ENCODE results near the gene GABRA4. TPM values are rescaled to one million over a fixed set of nuclear protein-coding genes. Genes with fewer than 3 reads are reported as not detected.

Gene GABRA4
- total and polyA plus RNA-seq, 2 donors (not counting 1 experiment from before 2014, with no cell fraction given): not detected

- H3K27ac Mint-ChIP-seq: no peak overlapping the region
- Histone ChIP-seq H2AFZ (ENCODE audit: insufficient read depth, low read depth, low read length, poor library complexity, severe bottlenecking) (peak overlapping the region; percentile 51), H3K36me3 (replicated peaks in 1 of 2; ENCODE audit: control extremely low read depth in 1 of 2, control insufficient read depth in 1 of 2, extremely low read depth in 1 of 2, insufficient read depth in 2 of 2, low read length in 1 of 2) (no peaks in the 10 kb centered on the region), H3K4me2 (replicated peaks; ENCODE audit: low read depth, low read length, poor library complexity, severe bottlenecking) (peak overlapping the region; percentile 42), H3K79me2 (ENCODE audit: control insufficient read depth, insufficient read depth, low read length) (no peaks in the 10 kb centered on the region), H3K27me3 (replicated peaks in 1 of 4; ENCODE audit: control extremely low read depth in 1 of 4, control insufficient read depth in 3 of 4, insufficient read depth in 4 of 4, low read length in 3 of 4) (no peaks in the 10 kb centered on the region), H3K4me1 (ENCODE audit: control insufficient read depth in 2 of 2, insufficient read depth in 2 of 2, low read length in 2 of 2) (no peaks in the 10 kb centered on the region), H3K9ac (ENCODE audit: low read length) (peak overlapping the region; percentile 21), H3K9me3 (ENCODE audit: control extremely low read depth in 1 of 3, control insufficient read depth in 2 of 3, insufficient read depth in 1 of 3, low read length in 2 of 3) (peaks cover 0 to 3% (median 0%) of the 10 kb centered on the region in 3 donors), H4K20me1 (ENCODE audit: control insufficient read depth, insufficient read depth, low read length, poor library complexity, severe bottlenecking) (no peaks in the 10 kb centered on the region), H3K4me3 (ENCODE audit: control extremely low read depth in 1 of 5, extremely low read depth in 1 of 5, insufficient read depth in 1 of 5, low read depth in 2 of 5, low read length in 4 of 5) (peak overlapping the region in 1 of 5 experiments; percentile 2), H3K27ac (ENCODE audit: low read length in 2 of 2) (no peak overlapping the region)
- H3K4me3 Mint-ChIP-seq: no peak overlapping the region
- POLR2A ChIA-PET: no interaction called here
- WGBS (ENCODE audit: insufficient coverage): 54% methylated on average over 2 of the region's 2 CpGs
- H3K9me3 Mint-ChIP-seq (ENCODE audit: insufficient read depth): peaks cover 2% of the 10 kb centered on the region
- ATAC-seq (ENCODE audit: low read depth) (no peak), DNase-seq (no peak)
- intact Hi-C loops (cut with micrococcal nuclease): no loop called here
- CTCF ChIA-PET: no interaction called here
- no peaks in the 10 kb centered on the region for H3K27me3 Mint-ChIP-seq
- TF ChIP-seq EZH2 (IDR thresholded peaks at IDR 0.05; ENCODE audit: borderline replicate concordance, insufficient read depth, low read depth, low read length, poor library complexity, severe bottlenecking): no peak
- no peak for TF ChIP-seq CTCF (IDR thresholded peaks at IDR 0.05)
- H3K4me1 Mint-ChIP-seq: peaks cover 5% of the 10 kb centered on the region
Measured at GRCh38 chr4:47010912-47011446, 17.6 kb upstream of the GABRA4 start.

- Mint-ChIP-seq H3K4me1 (peaks cover 5% of the 10 kb centered on the region), H3K4me3 (no peak overlapping the region), H3K9me3 (ENCODE audit: insufficient read depth) (peaks cover 2% of the 10 kb centered on the region), H3K27ac (no peak overlapping the region), H3K27me3 (no peaks in the 10 kb centered on the region)
- H3K9ac ChIP-seq (ENCODE audit: low read length): peak overlapping the region; percentile 21
- no peaks in the 10 kb centered on the region for H3K36me3 ChIP-seq (replicated peaks in 1 of 2; ENCODE audit: control extremely low read depth in 1 of 2, control insufficient read depth in 1 of 2, extremely low read depth in 1 of 2, insufficient read depth in 2 of 2, low read length in 1 of 2)
- ChIA-PET CTCF (no interaction called here), POLR2A (no interaction called here)
- H4K20me1 ChIP-seq (ENCODE audit: control insufficient read depth, insufficient read depth, low read length, poor library complexity, severe bottlenecking): no peaks in the 10 kb centered on the region
- peak overlapping the region; percentile 42 for H3K4me2 ChIP-seq (replicated peaks; ENCODE audit: low read depth, low read length, poor library complexity, severe bottlenecking)
- peak overlapping the region in 1 of 5 experiments; percentile 2 for H3K4me3 ChIP-seq (ENCODE audit: control extremely low read depth in 1 of 5, extremely low read depth in 1 of 5, insufficient read depth in 1 of 5, low read depth in 2 of 5, low read length in 4 of 5)
- no peaks in the 10 kb centered on the region for H3K4me1 ChIP-seq (ENCODE audit: control insufficient read depth in 2 of 2, insufficient read depth in 2 of 2, low read length in 2 of 2)
- DNase-seq (no peak), ATAC-seq (ENCODE audit: low read depth) (no peak)
- H3K79me2 ChIP-seq (ENCODE audit: control insufficient read depth, insufficient read depth, low read length): no peaks in the 10 kb centered on the region
- no peak for TF ChIP-seq EZH2 (IDR thresholded peaks at IDR 0.05; ENCODE audit: borderline replicate concordance, insufficient read depth, low read depth, low read length, poor library complexity, severe bottlenecking)
- no peak for TF ChIP-seq CTCF (IDR thresholded peaks at IDR 0.05)
- H3K27me3 ChIP-seq (replicated peaks in 1 of 4; ENCODE audit: control extremely low read depth in 1 of 4, control insufficient read depth in 3 of 4, insufficient read depth in 4 of 4, low read length in 3 of 4): no peaks in the 10 kb centered on the region
- peaks cover 0 to 3% (median 0%) of the 10 kb centered on the region in 3 donors for H3K9me3 ChIP-seq (ENCODE audit: control extremely low read depth in 1 of 3, control insufficient read depth in 2 of 3, insufficient read depth in 1 of 3, low read length in 2 of 3)
- peak overlapping the region; percentile 51 for H2AFZ ChIP-seq (ENCODE audit: insufficient read depth, low read depth, low read length, poor library complexity, severe bottlenecking)
- H3K27ac ChIP-seq (ENCODE audit: low read length in 2 of 2): no peak overlapping the region
- intact Hi-C loops (cut with micrococcal nuclease): no loop called here
Measured at GRCh38 chr4:47010347-47010911, 17.0 kb upstream of the GABRA4 start.
